ENCODE data around the gene SLC12A4. TPM values are rescaled to one million over a fixed set of nuclear protein-coding genes. Genes with fewer than 3 reads are reported as not detected.
A peak's percentile ranks its signal among the peaks of the same experiment; 100 is the strongest.

The SLC12A4 gene
- polyA plus RNA-seq, 1 donor (not counting 4 experiments of a cell fraction or from before 2014, with no cell fraction given) = 59.3 TPM

DNA sequence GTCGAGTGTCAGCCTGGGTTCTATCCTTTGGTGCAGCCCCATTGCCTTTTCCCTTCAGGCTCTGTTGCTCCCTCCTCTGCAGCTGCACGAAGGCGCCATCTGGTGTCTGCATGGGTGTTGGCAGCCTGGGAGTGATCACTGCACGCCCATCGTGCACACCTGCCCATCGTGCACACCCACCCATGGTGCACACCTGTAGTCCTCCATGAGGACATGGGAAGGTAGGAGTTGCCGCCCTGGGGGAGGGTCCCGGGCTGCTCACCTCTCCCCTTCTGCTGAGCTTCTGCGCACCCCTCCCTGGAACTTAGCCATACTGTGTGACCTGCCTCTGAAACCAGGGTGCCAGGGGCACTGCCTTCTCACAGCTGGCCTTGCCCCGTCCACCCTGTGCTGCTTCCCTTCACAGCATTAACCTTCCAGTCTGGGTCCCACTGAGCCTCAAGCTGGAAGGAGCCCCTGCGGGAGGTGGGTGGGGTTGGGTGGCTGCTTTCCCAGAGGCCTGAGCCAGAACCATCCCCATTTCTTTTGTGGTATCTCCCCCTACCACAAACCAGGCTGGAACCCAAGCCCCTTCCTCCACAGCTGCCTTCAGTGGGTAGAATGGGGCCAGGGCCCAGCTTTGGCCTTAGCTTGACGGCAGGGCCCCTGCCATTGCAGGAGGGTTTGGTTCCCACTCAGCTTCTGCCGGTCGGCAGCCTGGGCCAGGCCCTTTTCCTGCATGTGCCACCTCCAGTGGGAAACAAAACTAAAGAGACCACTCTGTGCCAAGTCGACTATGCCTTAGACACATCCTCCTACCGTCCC, 39.7 kb downstream of the SLC12A4 start:
- Histone ChIP-seq H3K9ac (ENCODE audit: control insufficient read depth, extremely low read depth, insufficient read depth, low read length) (no peak overlapping the region), H3K27ac (ENCODE audit: control insufficient read depth, insufficient read depth, low read length) (no peak overlapping the region), H3K4me1 (ENCODE audit: control insufficient read depth, extremely low read depth, insufficient read depth, low read length) (peaks cover 10% of the 10 kb centered on the region), H3K9me1 (ENCODE audit: control insufficient read depth, extremely low read depth, insufficient read depth, low read length) (no peaks in the 10 kb centered on the region), H3K79me2 (ENCODE audit: control insufficient read depth, insufficient read depth, low read length) (no peaks in the 10 kb centered on the region), H3K4me2 (ENCODE audit: control insufficient read depth, extremely low read depth, insufficient read depth, low read depth, low read length) (no peak overlapping the region), H4K20me1 (ENCODE audit: control insufficient read depth, extremely low read depth, insufficient read depth, low read length) (peaks cover 3% of the 10 kb centered on the region), H3K27me3 (ENCODE audit: control insufficient read depth, extremely low read depth, insufficient read depth, low read length) (no peaks in the 10 kb centered on the region), H2AFZ (ENCODE audit: control insufficient read depth, low read length) (no peak overlapping the region), H3K36me3 (ENCODE audit: control insufficient read depth in 2 of 2, extremely low read depth in 1 of 2, insufficient read depth in 2 of 2, low read length in 2 of 2) (peaks cover 20 to 21% of the 10 kb centered on the region in 2 experiments), H3K4me3 (ENCODE audit: control insufficient read depth in 2 of 3, extremely low read depth in 1 of 3, insufficient read depth in 2 of 3, low read depth in 1 of 3, low read length in 3 of 3) (no peak overlapping the region), H3K9me3 (ENCODE audit: control insufficient read depth, low read depth, low read length) (no peaks in the 10 kb centered on the region)
- dilution Hi-C loops (cut with MboI; ENCODE audit: extremely low pct_ligation_motif_present, low sequenced_read_pairs) = no loop called here
- TF ChIP-seq, protein P1, sequence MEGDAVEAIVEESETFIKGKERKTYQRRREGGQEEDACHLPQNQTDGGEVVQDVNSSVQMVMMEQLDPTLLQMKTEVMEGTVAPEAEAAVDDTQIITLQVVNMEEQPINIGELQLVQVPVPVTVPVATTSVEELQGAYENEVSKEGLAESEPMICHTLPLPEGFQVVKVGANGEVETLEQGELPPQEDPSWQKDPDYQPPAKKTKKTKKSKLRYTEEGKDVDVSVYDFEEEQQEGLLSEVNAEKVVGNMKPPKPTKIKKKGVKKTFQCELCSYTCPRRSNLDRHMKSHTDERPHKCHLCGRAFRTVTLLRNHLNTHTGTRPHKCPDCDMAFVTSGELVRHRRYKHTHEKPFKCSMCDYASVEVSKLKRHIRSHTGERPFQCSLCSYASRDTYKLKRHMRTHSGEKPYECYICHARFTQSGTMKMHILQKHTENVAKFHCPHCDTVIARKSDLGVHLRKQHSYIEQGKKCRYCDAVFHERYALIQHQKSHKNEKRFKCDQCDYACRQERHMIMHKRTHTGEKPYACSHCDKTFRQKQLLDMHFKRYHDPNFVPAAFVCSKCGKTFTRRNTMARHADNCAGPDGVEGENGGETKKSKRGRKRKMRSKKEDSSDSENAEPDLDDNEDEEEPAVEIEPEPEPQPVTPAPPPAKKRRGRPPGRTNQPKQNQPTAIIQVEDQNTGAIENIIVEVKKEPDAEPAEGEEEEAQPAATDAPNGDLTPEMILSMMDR (optimal IDR thresholded peaks at IDR 0.05 in 1 of 3, IDR thresholded peaks at IDR 0.05 in 1 of 3, conservative IDR thresholded peaks at IDR 0.05 in 1 of 3; ENCODE audit: extremely low read depth in 1 of 3, insufficient read depth in 2 of 3, low read length in 3 of 3) = peak; percentile 91 to 100 (median 96)
- no peak for TF ChIP-seq EZH2 (IDR thresholded peaks at IDR 0.05; ENCODE audit: low read length)
- FAIRE-seq = peak; percentile 52
- no peak for DNase-seq (ENCODE audit: low read depth, low spot score)

DNA sequence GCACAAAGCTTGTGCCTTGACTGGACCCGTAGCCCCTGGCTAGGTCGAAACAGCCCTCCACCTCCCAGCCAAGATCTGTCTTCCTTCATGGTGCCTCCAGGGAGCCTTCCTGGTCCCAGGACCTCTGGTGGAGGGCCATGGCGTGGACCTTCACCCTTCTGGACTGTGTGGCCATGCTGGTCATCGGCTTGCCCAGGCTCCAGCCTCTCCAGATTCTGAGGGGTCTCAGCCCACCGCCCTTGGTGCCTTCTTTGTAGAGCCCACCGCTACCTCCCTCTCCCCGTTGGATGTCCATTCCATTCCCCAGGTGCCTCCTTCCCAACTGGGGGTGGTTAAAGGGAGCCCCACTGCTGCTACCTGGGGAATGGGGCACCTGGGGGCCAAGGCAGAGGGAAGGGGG, 40.3 kb downstream of the SLC12A4 start:
- FAIRE-seq (no peak), DNase-seq (ENCODE audit: low read depth, low spot score) (no peak)
- H3K27me3 ChIP-seq (ENCODE audit: control insufficient read depth, extremely low read depth, insufficient read depth, low read length) = no peaks in the 10 kb centered on the region
- no peaks in the 10 kb centered on the region for H3K79me2 ChIP-seq (ENCODE audit: control insufficient read depth, insufficient read depth, low read length)
- peaks cover 11% of the 10 kb centered on the region for H3K4me1 ChIP-seq (ENCODE audit: control insufficient read depth, extremely low read depth, insufficient read depth, low read length)
- no peak overlapping the region for H3K27ac ChIP-seq (ENCODE audit: control insufficient read depth, insufficient read depth, low read length)
- TF ChIP-seq, protein P1 (optimal IDR thresholded peaks at IDR 0.05 in 1 of 3, IDR thresholded peaks at IDR 0.05 in 1 of 3, conservative IDR thresholded peaks at IDR 0.05 in 1 of 3; ENCODE audit: extremely low read depth in 1 of 3, insufficient read depth in 2 of 3, low read length in 3 of 3) = no peak
- dilution Hi-C loops (cut with MboI; ENCODE audit: extremely low pct_ligation_motif_present, low sequenced_read_pairs) = no loop called here
- H3K9me3 ChIP-seq (ENCODE audit: control insufficient read depth, low read depth, low read length) = no peaks in the 10 kb centered on the region
- peaks cover 20 to 21% of the 10 kb centered on the region in 2 experiments for H3K36me3 ChIP-seq (ENCODE audit: control insufficient read depth in 2 of 2, extremely low read depth in 1 of 2, insufficient read depth in 2 of 2, low read length in 2 of 2)
- H2AFZ ChIP-seq (ENCODE audit: control insufficient read depth, low read length) = no peak overlapping the region
- no peak overlapping the region for H3K9ac ChIP-seq (ENCODE audit: control insufficient read depth, extremely low read depth, insufficient read depth, low read length)
- no peak overlapping the region for H3K4me3 ChIP-seq (ENCODE audit: control insufficient read depth in 2 of 3, extremely low read depth in 1 of 3, insufficient read depth in 2 of 3, low read depth in 1 of 3, low read length in 3 of 3)
- H4K20me1 ChIP-seq (ENCODE audit: control insufficient read depth, extremely low read depth, insufficient read depth, low read length) = peaks cover 8% of the 10 kb centered on the region
- no peaks in the 10 kb centered on the region for H3K9me1 ChIP-seq (ENCODE audit: control insufficient read depth, extremely low read depth, insufficient read depth, low read length)
- H3K4me2 ChIP-seq (ENCODE audit: control insufficient read depth, extremely low read depth, insufficient read depth, low read depth, low read length) = no peak overlapping the region

Data from keratinocyte (primary cell).